Right atrium auricular region (tissue), 2 donors: ENCODE results near the gene FAM237A. TPM values are rescaled to one million over a fixed set of nuclear protein-coding genes. Genes with fewer than 3 reads are reported as not detected.

Source experiments
- DNase-seq: peaks from one replicate; pipeline ENCODE4 v3.0.0-alpha.2; 2019; ENCODE audit warnings: low spot score
- H3K27ac ChIP-seq, 2 donors: fragments of 200-600 bp; sonication (generic); 1 replicate in 1 of 2; 2 replicates in 1 of 2; pipeline ENCODE4 v1.5.1; 2016 to 2019
- H3K27me3 ChIP-seq, 2 donors: fragments of 200-600 bp; sonication (generic); one replicate each; pipeline versions ENCODE4 v1.5.1 to v1.6.0; 2017 to 2019
- H3K36me3 ChIP-seq: fragments of 200-600 bp; sonication (generic); one replicate; pipeline ENCODE4 v1.5.1; 2016
- H3K4me1 ChIP-seq, 2 donors: fragments of 200-600 bp; sonication (generic); one replicate each; pipeline versions ENCODE4 v1.5.1 to v1.6.0; 2017 to 2019
- H3K4me3 ChIP-seq, 2 donors: fragments of 200-600 bp; sonication (generic); 1 replicate in 1 of 2; 2 replicates in 1 of 2; pipeline ENCODE4 v1.5.1; 2017 to 2019; ENCODE audit warnings: mild to moderate bottlenecking in 1 of 2, moderate library complexity in 1 of 2
- H3K9me3 ChIP-seq, 2 donors: fragments of 200-600 bp; sonication (generic); one replicate each; pipeline ENCODE4 v1.5.1; 2019
- total RNA-seq, 2 donors: library from RNA; depleted of rRNA; stranded (reverse); fragments of >200 nt; gene quantifications; one replicate each; pipeline ENCODE4 v1.1.0, GENCODE V29; 2016
- TF ChIP-seq, protein P1 (sequence below), 2 donors: fragments of 200-600 bp; sonication (generic); IDR thresholded peaks; one replicate each; pipeline ENCODE4 v1.5.1; 2019; ENCODE audit warnings: antibody characterized with exemption in 2 of 2

The FAM237A gene
- total RNA-seq, 2 donors from 2014 or later: not detected

DNA sequence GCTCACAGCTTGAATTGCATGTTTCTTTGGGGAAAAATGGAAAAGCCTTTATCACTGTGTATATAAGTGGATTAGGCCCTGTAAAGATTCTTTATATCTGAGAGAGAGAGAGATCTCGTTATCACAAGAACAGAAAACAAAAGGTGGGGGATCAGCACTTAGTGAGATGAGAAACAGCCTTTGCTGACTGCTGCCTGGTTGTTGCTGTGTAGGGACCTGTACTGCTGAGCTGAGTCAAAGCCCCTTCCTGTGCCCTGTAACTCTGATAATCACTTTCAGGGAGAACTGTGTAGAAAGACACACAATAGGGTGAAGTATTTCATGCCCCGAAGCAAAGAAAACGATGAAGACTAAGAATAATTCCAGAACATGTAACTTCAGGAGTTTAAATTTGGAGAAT lies 30.6 kb upstream of the FAM237A start:
- Histone ChIP-seq H3K27me3 (no peaks in the 10 kb centered on the region), H3K9me3 (no peaks in the 10 kb centered on the region), H3K4me3 (no peak overlapping the region), H3K27ac (no peak overlapping the region), H3K36me3 (no peaks in the 10 kb centered on the region), H3K4me1 (no peaks in the 10 kb centered on the region)
- TF ChIP-seq, protein P1, sequence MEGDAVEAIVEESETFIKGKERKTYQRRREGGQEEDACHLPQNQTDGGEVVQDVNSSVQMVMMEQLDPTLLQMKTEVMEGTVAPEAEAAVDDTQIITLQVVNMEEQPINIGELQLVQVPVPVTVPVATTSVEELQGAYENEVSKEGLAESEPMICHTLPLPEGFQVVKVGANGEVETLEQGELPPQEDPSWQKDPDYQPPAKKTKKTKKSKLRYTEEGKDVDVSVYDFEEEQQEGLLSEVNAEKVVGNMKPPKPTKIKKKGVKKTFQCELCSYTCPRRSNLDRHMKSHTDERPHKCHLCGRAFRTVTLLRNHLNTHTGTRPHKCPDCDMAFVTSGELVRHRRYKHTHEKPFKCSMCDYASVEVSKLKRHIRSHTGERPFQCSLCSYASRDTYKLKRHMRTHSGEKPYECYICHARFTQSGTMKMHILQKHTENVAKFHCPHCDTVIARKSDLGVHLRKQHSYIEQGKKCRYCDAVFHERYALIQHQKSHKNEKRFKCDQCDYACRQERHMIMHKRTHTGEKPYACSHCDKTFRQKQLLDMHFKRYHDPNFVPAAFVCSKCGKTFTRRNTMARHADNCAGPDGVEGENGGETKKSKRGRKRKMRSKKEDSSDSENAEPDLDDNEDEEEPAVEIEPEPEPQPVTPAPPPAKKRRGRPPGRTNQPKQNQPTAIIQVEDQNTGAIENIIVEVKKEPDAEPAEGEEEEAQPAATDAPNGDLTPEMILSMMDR (IDR thresholded peaks at IDR 0.05): no peak
- no peak for DNase-seq

DNA sequence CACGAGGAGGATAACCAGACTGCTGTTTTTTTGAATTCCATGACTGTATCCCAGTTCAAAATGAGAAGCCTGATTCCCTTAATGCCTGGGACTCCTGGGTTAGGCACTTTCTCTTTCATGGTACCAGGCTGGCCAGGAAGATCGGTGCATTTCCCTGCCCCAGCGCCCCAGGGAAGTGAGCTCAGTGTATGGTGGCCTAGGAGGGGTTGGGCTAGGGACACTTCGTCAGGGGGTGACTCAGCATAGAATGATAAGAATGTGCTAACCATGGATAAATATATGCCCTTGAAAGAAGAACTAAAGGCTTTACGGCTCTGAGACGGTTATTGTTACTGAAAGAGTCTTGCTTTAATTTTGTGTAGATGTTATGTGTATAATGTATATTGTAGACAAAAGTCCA lies 27.5 kb upstream of the FAM237A start:
- TF ChIP-seq, protein P1 (IDR thresholded peaks at IDR 0.05): no peak
- Histone ChIP-seq H3K36me3 (no peaks in the 10 kb centered on the region), H3K4me3 (no peak overlapping the region), H3K4me1 (no peaks in the 10 kb centered on the region), H3K27me3 (no peaks in the 10 kb centered on the region), H3K27ac (no peak overlapping the region), H3K9me3 (no peaks in the 10 kb centered on the region)
- DNase-seq: no peak

DNA sequence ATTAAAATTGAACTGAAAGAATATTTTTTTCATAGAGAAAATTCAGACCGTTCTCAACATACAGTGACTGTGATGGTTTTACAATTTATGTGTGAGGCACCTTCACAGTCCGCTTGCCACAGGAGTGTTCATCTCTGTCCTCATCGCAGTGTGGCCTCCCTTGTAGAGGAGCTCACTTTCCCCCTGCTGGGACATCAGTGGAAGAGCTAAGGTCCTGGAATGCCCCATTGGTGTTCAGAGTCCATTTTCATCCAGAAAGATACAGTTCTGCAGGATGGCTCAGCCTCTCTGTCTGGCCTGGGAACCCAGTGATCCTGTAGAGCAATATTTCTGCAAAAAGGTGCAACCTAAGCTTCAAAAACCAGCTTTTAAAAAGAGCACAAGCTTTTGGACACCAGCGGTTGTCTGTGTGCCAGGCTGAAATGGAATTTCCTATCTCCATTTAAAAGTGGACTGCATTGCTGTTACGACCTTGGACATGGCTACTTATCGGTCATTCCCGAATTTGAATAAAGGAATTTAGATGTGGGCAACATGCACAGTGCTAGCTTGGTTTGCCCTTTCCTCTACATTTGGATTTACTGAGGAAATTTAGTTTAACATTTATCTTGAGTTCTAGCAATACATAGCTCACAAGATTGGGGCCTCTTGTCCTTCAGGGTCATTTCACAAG lies 26.7 kb upstream of the FAM237A start:
- TF ChIP-seq, protein P1 (IDR thresholded peaks at IDR 0.05): no peak
- no peak for DNase-seq
- no peaks in the 10 kb centered on the region for H3K36me3 ChIP-seq
- no peak overlapping the region for H3K4me3 ChIP-seq
- no peaks in the 10 kb centered on the region for H3K27me3 ChIP-seq
- H3K4me1 ChIP-seq: no peaks in the 10 kb centered on the region
- H3K27ac ChIP-seq: peak overlapping the region in 1 of 2 donors; percentile 39
- no peaks in the 10 kb centered on the region for H3K9me3 ChIP-seq

DNA sequence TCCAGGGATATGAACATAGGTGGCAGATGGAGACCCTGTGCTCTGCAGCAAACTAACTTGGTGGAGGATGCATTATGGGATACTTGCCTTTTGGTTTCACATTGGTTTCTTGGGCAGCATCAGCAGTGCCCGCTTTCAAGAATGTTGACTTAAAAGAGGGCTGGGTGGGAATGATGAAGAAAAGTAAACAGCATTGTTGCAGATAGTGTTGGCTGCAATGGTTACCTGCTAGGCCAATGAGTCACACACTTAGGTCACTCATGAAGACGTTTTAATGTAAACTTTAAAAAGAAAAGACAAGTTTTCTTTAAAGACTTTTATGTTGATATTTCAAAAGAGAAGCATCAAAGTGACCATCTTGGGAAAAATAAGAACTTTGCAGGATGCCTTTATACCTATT lies 26.1 kb upstream of the FAM237A start:
- no peaks in the 10 kb centered on the region for H3K4me1 ChIP-seq
- H3K4me3 ChIP-seq: no peak overlapping the region
- H3K27ac ChIP-seq: peak overlapping the region in 1 of 2 donors; percentile 39
- no peaks in the 10 kb centered on the region for H3K27me3 ChIP-seq
- TF ChIP-seq, protein P1 (IDR thresholded peaks at IDR 0.05): no peak
- H3K36me3 ChIP-seq: no peaks in the 10 kb centered on the region
- no peak for DNase-seq
- H3K9me3 ChIP-seq: no peaks in the 10 kb centered on the region

DNA sequence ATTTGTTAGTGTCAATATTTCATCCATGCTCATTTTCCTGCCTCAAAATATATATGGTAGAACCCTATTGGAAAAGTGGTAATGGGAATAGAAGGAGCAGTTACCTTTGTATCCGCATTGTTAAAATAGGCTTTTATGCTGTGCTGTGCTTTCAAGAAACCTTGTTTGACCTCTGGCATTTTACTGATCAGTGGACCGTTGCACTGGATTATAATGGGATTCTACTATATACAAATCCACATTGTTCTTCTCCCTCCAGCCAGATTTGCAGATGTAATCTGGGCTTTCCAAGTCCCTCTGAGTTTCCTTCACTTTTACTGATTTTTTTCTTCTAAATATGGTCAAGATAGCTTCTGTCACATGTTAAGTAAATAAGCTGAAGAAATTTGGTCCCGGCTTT lies 23.3 kb upstream of the FAM237A start:
- no peak overlapping the region for H3K4me3 ChIP-seq
- H3K27ac ChIP-seq: no peak overlapping the region
- H3K4me1 ChIP-seq: no peaks in the 10 kb centered on the region
- H3K36me3 ChIP-seq: no peaks in the 10 kb centered on the region
- DNase-seq: no peak
- no peaks in the 10 kb centered on the region for H3K27me3 ChIP-seq
- H3K9me3 ChIP-seq: no peaks in the 10 kb centered on the region
- TF ChIP-seq, protein P1 (IDR thresholded peaks at IDR 0.05): no peak

DNA sequence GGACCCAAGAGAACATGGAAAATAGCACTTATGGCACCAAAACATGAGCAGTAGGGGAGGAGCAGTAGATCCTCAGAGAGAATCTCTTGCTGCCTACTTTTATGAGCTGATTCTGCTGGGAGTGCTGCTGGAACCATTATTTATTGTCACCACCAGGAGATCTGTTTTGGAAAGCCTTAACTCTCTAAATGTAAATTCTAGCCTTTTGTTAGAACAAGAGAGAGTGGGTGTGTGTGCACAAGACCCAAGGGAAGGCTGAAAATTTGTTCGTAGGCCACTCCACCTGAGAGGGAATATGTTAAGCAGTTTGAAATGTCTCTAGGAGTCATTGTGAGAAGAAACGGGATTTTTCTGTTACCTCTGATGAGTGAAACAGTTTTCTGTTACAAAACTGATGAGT lies 16.2 kb upstream of the FAM237A start:
- Histone ChIP-seq H3K4me1 (no peaks in the 10 kb centered on the region), H3K4me3 (no peak overlapping the region), H3K36me3 (no peaks in the 10 kb centered on the region), H3K27ac (no peak overlapping the region), H3K9me3 (no peaks in the 10 kb centered on the region), H3K27me3 (no peaks in the 10 kb centered on the region)
- TF ChIP-seq, protein P1 (IDR thresholded peaks at IDR 0.05): no peak
- no peak for DNase-seq
